GM19023 (cell line): Measurements from ENCODE around the gene SLC13A1.

ENCODE experiments used
- ATAC-seq: cut with Tn5 transposase; IDR thresholded peaks from one replicate; pipeline ENCODE4 v1.9.1; 2021; ENCODE audit warnings: mild to moderate bottlenecking, moderate library complexity; ENCODE audit not compliant: unreplicated experiment

The SLC13A1 gene

GRCh38 chr7:123198668-123199652, 809 bp downstream of the SLC13A1 start:
- ATAC-seq = no peak

- no peak for ATAC-seq
Observed at GRCh38 chr7:123198111-123198510, 1.7 kb downstream of the SLC13A1 start.

- no peak for ATAC-seq
Observed at GRCh38 chr7:123193235-123193634, 6.5 kb downstream of the SLC13A1 start.

- ATAC-seq = no peak
Observed at GRCh38 chr7:123191132-123191531, 8.6 kb downstream of the SLC13A1 start.

DNA sequence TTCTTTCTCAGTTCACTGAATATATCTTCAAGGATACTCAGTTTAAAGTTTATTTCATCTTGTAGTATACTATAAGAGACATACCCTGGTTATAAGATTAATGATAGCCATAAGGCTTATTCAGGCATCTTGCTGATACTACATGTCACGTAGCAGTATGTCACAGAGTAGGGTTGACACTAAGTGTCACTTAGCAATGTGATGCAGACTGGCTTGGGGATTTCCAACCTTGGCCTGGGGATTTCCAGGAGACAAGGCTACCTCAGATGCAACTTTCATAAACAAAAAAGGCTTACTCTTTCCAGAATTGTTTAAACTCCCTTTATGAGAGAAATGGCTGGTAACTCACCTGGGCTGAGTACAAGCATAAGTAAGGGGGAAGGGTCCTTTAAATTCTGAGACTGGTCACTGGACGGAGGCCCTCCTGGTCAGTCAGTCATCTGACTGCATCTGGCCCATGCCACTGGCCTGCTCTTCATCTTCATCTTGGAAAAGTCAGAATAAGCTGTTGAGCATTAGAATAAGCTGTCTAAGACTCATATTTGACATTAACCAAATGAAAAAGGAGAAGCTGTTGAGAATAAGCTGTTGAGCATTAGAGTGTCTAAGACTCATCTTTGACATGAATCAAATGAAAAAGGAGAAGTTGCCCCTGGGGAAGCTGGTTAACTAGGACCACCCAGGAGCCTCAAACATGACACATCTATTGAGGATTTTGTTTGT, 9.5 kb downstream of the SLC13A1 start:
- peak; percentile 96 for ATAC-seq

GRCh38 chr7:123185756-123186155, 14.0 kb downstream of the SLC13A1 start:
- ATAC-seq = no peak

DNA sequence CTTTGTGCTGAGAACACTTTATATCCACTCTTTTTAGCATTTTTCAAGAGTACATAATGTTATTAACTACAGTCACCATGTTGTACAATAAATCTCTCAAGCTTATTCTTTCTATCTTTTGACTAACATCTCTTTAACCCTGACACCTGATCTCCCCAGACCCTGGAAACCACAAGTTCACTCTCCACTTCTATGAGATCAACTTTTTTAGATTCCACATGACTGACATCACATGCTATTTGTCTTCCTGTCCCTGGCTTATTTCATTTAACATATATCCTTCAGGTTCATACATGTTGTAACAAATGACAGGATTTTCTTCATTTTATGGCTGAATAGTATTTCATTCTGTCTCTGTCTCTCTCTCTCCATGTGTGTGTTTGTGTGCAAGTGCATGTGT, 15.5 kb downstream of the SLC13A1 start:
- ATAC-seq = no peak

GRCh38 chr7:123183431-123183830, 16.3 kb downstream of the SLC13A1 start:
- ATAC-seq = no peak

DNA sequence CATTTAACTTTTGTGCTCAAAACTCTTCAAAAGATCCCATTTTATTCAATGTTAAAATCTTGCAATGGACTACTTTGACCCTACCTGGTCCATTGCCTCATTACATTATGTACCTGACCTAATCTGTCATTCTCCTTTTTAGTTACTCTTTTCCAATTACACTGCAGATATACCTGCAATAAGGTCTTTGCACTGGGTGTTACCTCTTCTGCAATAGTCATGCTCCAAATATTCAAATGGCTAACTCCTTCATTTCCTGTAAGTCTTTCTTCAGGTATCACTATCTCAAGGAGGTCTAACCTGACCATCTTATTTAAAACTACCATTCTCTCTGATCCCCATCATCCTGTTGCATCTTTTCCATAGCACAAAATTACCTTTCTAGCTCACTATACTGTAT, 22.3 kb downstream of the SLC13A1 start:
- no peak for ATAC-seq

DNA sequence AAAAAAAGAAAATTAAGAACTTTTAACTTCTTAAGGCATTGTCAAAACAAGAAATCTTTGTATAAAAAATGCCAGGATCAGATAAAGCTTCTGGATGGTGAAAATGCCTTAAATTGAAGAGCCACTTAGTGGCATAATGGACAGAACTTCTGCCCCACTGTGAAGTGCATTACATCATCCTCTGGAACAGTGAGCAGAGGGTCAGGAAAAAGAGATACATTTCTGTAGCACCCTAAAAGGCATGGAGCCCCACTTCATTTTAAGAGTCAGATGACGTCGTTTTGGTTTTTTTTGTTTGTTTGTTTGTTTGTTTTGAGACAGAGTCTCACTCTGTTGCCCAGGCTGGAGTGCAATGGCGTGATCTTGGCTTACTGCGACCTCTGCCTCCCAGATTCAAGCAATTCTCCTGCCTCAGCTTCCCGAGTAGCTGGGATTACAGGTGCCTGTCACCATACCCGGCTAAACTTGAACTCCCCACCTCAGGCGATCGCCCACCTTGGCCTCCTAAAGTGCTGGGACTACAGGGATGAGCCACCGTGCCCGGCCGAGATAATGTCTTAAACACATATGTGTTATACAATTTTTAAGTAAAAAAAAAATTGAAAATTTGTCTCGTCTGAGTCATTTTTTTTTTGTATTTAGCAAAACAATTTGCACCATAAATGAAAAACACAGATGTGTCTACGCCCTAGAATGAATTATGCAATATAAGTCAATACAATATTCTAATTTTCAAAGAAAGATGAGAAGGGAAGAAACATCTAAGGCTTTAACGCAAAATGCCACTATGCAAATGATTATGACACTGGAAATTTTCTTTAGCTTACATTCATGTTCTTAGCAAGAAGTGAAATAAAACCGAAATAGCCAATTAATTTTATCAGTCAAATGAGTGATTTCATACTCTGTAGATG, 29.2 kb downstream of the SLC13A1 start:
- no peak for ATAC-seq

GRCh38 chr7:123169065-123169464, 30.7 kb downstream of the SLC13A1 start:
- no peak for ATAC-seq

GRCh38 chr7:123157606-123158005, 42.2 kb downstream of the SLC13A1 start:
- ATAC-seq = no peak

- ATAC-seq = no peak
Observed at GRCh38 chr7:123155571-123155970, 44.2 kb downstream of the SLC13A1 start.

- ATAC-seq = peak; percentile 99
Observed at GRCh38 chr7:123154231-123154860, 45.4 kb downstream of the SLC13A1 start.

DNA sequence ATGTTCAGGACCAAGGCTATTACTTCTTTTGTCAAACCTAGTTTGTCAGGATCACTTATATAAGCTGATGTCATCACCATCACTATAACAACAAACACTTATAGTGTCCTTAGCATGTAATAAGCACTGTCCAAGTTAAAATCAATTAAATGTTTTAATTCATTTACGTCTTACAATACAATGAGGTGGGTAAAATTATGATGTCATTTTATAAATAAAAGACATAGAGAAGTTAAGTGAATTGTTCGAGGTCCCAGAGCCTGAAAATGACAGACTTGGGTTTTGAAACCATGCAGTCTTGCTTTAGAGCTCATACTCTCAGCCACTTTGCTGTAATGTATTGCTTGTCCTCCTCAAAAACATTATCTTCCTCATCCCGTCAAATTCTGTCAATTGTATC, 48.3 kb downstream of the SLC13A1 start:
- ATAC-seq = no peak

GRCh38 chr7:123148813-123149212, 51.0 kb downstream of the SLC13A1 start:
- no peak for ATAC-seq

DNA sequence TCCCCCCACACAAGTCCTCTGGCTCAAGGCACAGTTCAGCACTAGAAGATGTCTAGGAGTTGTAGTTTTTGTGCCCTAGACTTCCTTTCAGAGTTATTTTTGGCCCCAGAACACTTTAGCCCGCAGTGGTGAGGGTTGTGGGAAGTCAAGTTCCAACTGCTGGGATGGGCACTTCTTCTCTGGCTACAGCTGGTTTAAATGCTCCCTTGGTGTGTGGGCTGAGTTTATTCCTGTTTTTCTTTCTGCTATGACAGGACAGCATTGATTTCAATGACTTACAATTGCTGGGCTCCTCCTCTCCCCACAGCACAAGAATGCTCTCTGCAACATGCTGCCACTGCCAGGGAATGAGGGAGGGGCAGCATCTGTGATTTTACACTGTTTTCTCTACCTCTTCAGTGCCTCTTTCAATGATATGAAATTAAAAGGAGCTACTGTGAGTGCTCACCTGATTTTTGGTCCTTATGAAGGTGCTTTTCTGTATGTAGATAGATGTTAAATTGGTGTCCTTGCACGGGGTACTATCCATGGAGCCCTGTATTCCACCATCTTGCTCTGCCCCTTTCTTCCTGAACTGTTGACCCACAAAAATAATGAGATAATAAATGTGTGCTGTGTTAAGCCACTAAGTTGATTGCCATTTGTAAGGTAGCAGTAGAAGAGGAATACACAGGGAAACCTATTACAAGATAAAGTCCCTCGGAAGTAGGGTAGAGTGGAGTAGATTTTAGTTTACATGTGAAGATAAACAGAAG, 56.3 kb downstream of the SLC13A1 start:
- ATAC-seq = no peak

DNA sequence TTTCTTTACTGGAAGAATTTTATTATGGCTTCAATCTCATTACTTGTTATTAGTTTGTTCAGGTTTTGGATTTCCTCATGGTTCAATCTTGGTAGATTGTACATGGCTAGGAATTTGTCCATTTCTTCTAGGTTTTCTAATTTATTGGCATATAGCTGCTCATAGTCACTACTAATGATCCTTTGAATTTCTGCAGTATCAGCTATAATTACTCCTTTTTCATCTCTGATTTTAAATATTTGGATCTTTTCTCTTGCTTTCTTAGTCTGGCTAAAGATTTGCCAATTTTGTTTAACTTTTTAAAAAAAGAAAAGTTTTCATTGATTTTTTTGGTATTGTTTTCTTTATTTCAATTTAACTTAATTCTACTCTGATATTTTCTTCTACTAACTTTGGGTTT, 59.2 kb downstream of the SLC13A1 start:
- no peak for ATAC-seq

- no peak for ATAC-seq
Observed at GRCh38 chr7:123135960-123136359, 63.8 kb downstream of the SLC13A1 start.

DNA sequence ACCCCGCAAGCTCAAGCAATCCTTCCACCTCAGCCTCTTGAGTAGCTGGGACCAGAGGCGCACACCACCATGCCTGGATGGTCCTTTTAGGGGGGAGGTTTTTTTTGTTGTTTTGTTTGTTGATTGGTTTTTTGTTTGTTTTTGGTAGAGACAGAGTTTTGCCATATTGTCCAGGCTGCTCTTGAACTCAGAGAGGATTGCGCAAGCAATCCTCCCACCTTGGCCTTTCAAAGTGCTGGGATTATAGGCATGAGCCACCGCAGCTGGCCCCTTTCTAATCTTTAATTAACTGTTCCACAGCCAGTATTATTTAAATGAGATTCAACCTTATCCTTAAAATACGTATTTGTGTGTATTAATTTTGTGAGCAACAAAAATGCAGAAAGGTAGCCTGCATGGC, 65.8 kb downstream of the SLC13A1 start:
- no peak for ATAC-seq
